Activated naive CD8-positive, alpha-beta T cell treated with anti-CD3 and anti-CD28 coated beads, Interleukin-2, amount 50 U/mL, for 16 hours (primary cell): Measurements from ENCODE around the gene CD180.
A peak's percentile ranks its signal among the peaks of the same experiment; 100 is the strongest.

ENCODE experiments used
- DNase-seq: peaks from one replicate; pipeline ENCODE4 v3.0.0-alpha.2; 2020; ENCODE audit warnings: low read depth, low spot score

CD180 gene

GRCh38 chr5:67211926-67212325, 15.3 kb upstream of the CD180 start:
- no peak for DNase-seq

- peak; percentile 5 for DNase-seq
These were observed 12.7 kb upstream of the CD180 start for GRCh38 chr5:67209141-67209771.

- no peak for DNase-seq
These were observed 11.8 kb upstream of the CD180 start for GRCh38 chr5:67208403-67208802.

GRCh38 chr5:67206929-67207328, 10.3 kb upstream of the CD180 start:
- peak; percentile 66 for DNase-seq

GRCh38 chr5:67206461-67206860, 9.9 kb upstream of the CD180 start:
- no peak for DNase-seq

GRCh38 chr5:67205981-67206380, 9.4 kb upstream of the CD180 start:
- DNase-seq, result no peak

GRCh38 chr5:67204821-67205220, 8.2 kb upstream of the CD180 start:
- DNase-seq, result no peak

- DNase-seq, result no peak
These were observed 7.1 kb upstream of the CD180 start for GRCh38 chr5:67203701-67204074.

GRCh38 chr5:67202828-67203227, 6.2 kb upstream of the CD180 start:
- no peak for DNase-seq

GRCh38 chr5:67201897-67202549, 5.4 kb upstream of the CD180 start:
- no peak for DNase-seq

- no peak for DNase-seq
These were observed 4.4 kb upstream of the CD180 start for GRCh38 chr5:67200809-67201562.

- no peak for DNase-seq
These were observed 3.3 kb upstream of the CD180 start for GRCh38 chr5:67199859-67200258.

GRCh38 chr5:67198917-67199316, 2.3 kb upstream of the CD180 start:
- DNase-seq, result no peak

- DNase-seq, result no peak
These were observed 937 bp upstream of the CD180 start for GRCh38 chr5:67197536-67197935.

GRCh38 chr5:67195406-67196275, 958 bp downstream of the CD180 start:
- DNase-seq, result no peak

GRCh38 chr5:67194166-67194565, 2.4 kb downstream of the CD180 start:
- DNase-seq, result no peak

GRCh38 chr5:67193439-67193807, 3.2 kb downstream of the CD180 start:
- no peak for DNase-seq

GRCh38 chr5:67192719-67193438, 3.7 kb downstream of the CD180 start:
- no peak for DNase-seq

- DNase-seq, result no peak
These were observed 5.7 kb downstream of the CD180 start for GRCh38 chr5:67190861-67191260.

- DNase-seq, result no peak
These were observed 6.2 kb downstream of the CD180 start for GRCh38 chr5:67190410-67190809.

- no peak for DNase-seq
These were observed 6.7 kb downstream of the CD180 start for GRCh38 chr5:67189931-67190330.

- no peak for DNase-seq
These were observed 7.6 kb downstream of the CD180 start for GRCh38 chr5:67189079-67189354.
